ENCODE results near the gene RENBP.
A peak's percentile ranks its signal among the peaks of the same experiment; 100 is the strongest.
"Not testable (repeated sequence)": the region's sequence is repeated elsewhere in the genome, so short reads cannot be mapped to it uniquely, and the experiment has no call there.

RENBP gene

GRCh38 chrX:153944140-153944799 lies at the start of gene RENBP:
Gene RENBP, minus strand, starts transcription at chrX:153944643. Its CDS starts 33 bp downstream, at chrX:153944610.
- no peak for DNase-seq

DNA sequence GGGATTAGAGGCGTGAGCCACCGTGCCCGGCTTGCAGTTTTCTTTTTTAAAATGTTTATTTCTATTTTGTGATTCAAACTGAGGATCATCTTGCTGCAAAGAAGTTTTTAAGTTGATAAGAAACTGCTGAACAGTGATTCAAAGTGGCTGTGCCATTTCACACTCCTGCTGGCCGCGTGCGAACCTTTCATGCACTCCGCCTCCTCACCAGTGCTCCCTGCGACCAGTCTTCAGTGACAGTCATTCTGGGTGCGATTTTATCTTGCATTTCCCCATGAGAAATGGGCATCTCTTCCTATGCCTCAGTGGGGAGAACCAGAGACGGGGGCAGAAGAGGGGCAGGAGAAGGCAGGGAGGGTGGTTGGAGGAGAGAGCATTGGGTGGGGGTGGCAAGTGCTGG lies 49.5 kb upstream of the RENBP start:
- no peak for DNase-seq

- no peak for DNase-seq
Measured at GRCh38 chrX:153993079-153993478, 48.6 kb upstream of the RENBP start.

- DNase-seq = no peak
Measured at GRCh38 chrX:153992180-153992579, 47.7 kb upstream of the RENBP start.

DNA sequence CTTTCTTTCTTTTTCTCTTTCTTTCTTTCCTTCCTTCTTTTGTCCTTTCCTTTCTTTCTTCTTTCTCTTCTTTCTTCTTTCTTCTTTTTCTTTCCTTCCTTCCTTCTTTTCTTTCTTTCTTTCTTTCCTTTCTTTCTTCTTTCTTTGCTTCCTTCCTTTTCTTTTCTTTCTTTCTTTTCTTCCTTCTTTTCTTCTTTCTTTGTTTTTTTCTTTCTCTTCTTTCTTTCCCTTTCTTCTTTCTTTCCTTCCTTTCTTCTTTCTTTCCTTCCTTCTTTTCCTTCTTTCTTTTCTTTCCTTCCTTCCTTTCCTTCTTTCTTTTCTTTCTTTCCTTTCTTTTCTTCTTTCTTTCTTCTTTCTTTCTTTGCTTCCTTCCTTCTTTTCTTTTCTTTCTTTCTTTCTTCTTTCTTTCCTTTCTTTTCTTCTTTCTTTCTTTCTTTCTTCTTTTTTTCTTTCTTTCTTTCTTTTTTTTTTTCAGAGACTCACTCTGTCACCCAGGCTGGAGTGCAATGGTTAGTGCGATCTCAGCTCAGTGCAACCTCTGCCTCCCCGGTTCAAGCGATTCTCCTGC lies 46.7 kb upstream of the RENBP start:
- no peak for DNase-seq

DNA sequence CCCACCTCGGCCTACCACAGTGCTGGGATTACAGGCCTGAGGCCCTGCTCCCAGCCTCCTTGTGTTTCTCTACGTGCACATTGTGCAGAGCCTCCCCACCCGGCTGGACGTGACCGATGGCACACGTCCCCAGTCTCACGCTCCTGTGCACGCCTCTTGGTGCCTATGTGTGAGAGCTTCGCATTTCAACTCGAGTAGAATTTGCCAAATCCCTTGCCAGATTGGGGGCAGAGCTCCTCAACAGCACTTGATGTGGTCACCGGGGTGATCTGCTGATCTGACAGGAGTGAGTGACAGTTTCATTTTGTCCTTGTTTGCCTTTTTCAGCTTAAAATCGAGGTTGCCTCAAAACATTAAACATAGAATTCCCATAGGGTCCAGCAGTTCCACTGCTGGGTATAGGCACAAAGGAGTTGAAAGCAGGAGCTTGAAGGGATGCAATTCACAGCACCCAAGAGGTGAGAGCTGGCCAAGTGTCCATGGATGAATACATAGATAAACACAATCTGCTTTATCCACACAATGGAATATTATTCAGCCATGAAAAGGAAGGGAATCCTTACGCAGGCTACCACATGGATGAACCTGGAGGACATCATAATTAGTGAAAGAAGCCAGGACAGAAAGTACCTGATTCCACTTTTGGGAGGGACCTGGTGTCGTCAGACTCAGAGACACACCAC lies 45.7 kb upstream of the RENBP start:
- no peak for DNase-seq

DNA sequence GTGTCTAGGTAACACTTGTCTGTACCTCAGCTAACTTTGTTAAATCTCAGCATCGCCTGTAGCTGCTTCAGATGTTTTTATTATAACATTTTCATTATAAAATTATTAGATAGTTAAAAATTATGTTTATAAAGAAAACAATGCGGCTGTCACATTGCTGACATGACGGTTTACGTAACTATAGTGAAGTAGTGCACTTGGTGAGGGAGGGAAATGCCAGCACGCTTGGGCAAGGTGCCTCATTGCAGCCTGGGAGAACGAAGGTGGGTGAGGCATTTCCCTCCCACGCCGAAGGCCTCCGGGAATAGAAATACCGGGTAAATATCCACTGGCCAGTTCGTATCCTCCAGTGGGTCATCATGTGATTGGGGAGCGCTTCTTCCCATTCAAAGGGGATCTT lies 44.0 kb upstream of the RENBP start:
- DNase-seq = no peak

- DNase-seq = no peak
Measured at GRCh38 chrX:153984351-153985178, 40.1 kb upstream of the RENBP start.

DNA sequence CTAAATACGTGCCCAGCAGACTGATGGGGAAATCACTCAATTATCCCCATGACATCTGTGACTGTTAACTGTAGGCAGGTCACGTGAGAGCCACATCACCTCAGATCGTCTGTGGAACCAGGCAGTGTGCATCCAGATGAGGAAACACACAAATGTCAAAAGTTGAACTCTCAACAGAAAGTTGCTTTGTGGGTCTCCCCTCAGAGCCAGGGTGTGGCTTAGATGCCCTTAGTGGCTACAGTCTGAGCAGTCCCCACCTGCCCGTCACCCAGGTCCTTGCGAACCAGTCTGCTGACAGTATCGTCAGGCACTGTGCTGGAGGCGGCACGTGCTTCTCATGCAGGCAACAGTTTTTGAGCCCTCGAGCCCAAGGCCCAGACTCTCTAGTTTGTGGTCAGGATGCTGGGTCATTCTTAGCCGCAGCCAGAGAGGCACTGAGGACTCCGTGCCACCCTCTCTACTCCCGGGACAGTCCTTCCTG lies 38.9 kb upstream of the RENBP start:
- no peak for DNase-seq

DNA sequence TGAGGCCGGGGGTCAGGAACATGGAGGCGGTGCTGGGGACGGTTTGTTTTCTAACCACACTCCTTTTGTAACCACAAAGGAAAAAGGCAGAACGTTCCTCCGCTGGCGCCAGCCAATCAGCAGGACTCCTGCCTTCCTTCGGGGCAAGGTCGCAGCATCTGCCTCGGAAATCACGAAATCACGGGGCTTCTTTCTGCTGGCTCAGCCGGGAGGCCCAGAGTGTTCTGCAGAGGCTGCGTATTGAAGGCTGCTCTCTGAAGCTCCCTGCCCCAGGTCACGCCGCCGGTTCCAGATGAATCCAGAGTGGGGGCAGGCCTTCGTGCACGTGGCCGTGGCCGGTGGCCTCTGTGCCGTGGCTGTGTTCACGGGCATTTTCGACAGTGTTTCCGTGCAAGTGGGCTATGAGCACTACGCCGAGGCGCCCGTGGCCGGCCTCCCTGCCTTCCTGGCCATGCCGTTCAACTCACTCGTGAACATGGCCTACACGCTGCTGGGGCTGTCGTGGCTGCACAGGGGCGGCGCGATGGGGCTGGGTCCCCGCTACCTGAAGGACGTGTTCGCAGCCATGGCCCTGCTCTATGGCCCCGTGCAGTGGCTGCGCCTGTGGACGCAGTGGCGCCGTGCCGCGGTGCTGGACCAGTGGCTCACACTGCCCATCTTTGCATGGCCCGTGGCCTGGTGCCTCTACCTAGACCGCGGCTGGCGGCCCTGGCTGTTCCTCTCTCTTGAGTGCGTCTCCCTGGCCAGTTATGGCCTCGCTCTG lies 37.5 kb upstream of the RENBP start:
- DNase-seq = no peak

- DNase-seq = no peak
Measured at GRCh38 chrX:153981231-153981630, 36.8 kb upstream of the RENBP start.

- DNase-seq = not testable (repeated sequence)
Measured at GRCh38 chrX:153980394-153980793, 36.0 kb upstream of the RENBP start.

GRCh38 chrX:153974726-153975286 lies 30.4 kb upstream of the RENBP start:
- DNase-seq = no peak

DNA sequence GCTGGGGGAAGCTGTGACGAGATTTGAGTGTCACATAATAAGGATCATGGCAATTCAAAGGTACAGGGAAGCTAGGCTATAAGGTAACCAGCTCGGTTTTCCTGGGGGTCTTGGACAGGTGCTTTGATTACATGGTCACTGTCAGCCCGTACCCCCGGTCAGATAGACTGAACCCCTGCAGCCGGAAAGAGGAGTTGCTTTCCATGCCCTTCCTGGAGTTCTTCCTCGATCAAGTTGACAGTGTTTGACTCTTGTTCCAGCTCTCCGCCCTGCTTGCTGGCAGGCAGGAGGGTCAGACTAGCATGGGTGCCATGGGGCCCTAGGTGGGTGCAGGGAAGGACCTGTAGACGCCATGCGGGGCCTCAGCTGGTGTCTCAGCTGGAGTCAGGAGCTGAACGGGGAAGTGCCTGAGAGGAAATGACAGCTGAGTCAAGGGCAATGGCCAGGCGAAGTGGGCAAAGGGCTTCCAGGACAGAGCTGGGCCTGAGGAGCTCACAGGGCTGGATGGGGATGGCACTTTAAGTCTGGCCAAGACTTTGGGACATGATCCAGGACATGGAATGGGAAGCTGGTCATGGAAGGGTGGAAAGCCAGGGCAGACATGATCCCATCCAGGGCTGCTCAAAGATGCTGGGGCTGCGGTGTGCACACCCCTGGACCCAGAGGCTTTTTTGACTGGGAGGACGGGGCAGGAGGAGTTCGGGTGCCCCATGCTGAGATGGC lies 29.7 kb upstream of the RENBP start:
- DNase-seq = no peak

GRCh38 chrX:153973127-153974002 lies 28.9 kb upstream of the RENBP start:
- peak; percentile 81 for DNase-seq

DNA sequence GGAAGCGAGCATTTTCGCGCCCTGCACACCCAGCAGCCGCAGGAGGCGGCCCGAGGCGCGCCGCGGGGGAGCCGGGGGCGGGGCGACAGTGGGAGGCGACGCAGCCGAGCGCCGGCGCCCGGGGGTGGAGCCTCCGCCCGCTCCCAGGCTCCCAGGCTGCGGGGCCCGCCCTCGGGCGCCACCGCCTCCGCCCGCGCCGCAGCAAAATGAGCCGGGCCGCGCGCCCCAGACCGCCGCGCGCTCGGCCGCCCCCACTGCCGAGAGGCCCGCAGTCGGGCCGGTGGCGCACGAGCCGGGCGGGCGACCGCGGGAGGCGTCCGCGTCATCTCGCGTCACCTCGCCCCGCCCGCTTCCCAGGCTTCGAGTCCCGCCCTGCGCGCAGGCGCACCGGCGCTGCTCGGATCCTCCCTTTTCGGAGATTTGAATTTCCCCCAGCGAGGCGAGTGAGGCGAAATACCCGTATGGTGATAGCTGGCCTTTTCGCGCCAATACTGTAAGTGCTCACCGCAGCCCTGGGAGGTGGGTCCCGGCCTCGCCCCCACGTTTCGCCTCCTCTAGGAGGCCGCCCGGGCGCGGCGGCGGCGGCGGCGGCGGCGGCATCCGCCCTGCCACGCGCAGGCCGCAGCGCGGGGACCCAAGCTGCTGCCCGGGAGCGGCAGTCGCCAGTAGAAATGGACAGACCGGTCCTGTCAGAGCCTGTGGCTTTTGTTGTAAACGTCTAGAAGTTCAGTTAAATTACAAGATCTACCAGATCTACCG lies 28.1 kb upstream of the RENBP start, which contains the start of gene TMEM187:
Gene TMEM187, plus strand, starts transcription at position 387 of the 759 bp plus-strand sequence. CDS start 9,309 bp downstream, outside the sequence.
- DNase-seq = peak; percentile 98

GRCh38 chrX:153971450-153972367 lies 27.3 kb upstream of the RENBP start, which contains the start of gene HCFC1:
Gene HCFC1, minus strand, starts transcription at chrX:153971818. Its CDS starts 978 bp downstream, at chrX:153970840.
- peak; percentile 95 for DNase-seq

- DNase-seq = peak; percentile 94
Measured at GRCh38 chrX:153971124-153971449, 26.6 kb upstream of the RENBP start.
